ENCODE results near the gene THRAP3.

- TF ChIP-seq CTCF (IDR thresholded peaks at IDR 0.05) = no peak
- TF ChIP-seq POLR2A (IDR thresholded peaks at IDR 0.05; ENCODE audit: low read depth) = no peak
- no peak for TF ChIP-seq POLR2AphosphoS5 (IDR thresholded peaks at IDR 0.05)
- no peak for TF ChIP-seq EP300 (IDR thresholded peaks at IDR 0.05)
Observed at GRCh38 chr1:36295390-36295789, 71.1 kb downstream of the THRAP3 start.

Measured in esophagus muscularis mucosa (tissue), 4 donors.